HCEC 1CT (cell line): ENCODE results near the gene ADGRV1.
A peak's percentile ranks its signal among the peaks of the same experiment; 100 is the strongest.

ENCODE experiments used
- DNase-seq: peaks from one replicate; pipeline ENCODE4 v3.0.0-alpha.2; 2017

The ADGRV1 gene, protein sequence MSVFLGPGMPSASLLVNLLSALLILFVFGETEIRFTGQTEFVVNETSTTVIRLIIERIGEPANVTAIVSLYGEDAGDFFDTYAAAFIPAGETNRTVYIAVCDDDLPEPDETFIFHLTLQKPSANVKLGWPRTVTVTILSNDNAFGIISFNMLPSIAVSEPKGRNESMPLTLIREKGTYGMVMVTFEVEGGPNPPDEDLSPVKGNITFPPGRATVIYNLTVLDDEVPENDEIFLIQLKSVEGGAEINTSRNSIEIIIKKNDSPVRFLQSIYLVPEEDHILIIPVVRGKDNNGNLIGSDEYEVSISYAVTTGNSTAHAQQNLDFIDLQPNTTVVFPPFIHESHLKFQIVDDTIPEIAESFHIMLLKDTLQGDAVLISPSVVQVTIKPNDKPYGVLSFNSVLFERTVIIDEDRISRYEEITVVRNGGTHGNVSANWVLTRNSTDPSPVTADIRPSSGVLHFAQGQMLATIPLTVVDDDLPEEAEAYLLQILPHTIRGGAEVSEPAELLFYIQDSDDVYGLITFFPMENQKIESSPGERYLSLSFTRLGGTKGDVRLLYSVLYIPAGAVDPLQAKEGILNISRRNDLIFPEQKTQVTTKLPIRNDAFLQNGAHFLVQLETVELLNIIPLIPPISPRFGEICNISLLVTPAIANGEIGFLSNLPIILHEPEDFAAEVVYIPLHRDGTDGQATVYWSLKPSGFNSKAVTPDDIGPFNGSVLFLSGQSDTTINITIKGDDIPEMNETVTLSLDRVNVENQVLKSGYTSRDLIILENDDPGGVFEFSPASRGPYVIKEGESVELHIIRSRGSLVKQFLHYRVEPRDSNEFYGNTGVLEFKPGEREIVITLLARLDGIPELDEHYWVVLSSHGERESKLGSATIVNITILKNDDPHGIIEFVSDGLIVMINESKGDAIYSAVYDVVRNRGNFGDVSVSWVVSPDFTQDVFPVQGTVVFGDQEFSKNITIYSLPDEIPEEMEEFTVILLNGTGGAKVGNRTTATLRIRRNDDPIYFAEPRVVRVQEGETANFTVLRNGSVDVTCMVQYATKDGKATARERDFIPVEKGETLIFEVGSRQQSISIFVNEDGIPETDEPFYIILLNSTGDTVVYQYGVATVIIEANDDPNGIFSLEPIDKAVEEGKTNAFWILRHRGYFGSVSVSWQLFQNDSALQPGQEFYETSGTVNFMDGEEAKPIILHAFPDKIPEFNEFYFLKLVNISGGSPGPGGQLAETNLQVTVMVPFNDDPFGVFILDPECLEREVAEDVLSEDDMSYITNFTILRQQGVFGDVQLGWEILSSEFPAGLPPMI (N-terminal part only)

DNA sequence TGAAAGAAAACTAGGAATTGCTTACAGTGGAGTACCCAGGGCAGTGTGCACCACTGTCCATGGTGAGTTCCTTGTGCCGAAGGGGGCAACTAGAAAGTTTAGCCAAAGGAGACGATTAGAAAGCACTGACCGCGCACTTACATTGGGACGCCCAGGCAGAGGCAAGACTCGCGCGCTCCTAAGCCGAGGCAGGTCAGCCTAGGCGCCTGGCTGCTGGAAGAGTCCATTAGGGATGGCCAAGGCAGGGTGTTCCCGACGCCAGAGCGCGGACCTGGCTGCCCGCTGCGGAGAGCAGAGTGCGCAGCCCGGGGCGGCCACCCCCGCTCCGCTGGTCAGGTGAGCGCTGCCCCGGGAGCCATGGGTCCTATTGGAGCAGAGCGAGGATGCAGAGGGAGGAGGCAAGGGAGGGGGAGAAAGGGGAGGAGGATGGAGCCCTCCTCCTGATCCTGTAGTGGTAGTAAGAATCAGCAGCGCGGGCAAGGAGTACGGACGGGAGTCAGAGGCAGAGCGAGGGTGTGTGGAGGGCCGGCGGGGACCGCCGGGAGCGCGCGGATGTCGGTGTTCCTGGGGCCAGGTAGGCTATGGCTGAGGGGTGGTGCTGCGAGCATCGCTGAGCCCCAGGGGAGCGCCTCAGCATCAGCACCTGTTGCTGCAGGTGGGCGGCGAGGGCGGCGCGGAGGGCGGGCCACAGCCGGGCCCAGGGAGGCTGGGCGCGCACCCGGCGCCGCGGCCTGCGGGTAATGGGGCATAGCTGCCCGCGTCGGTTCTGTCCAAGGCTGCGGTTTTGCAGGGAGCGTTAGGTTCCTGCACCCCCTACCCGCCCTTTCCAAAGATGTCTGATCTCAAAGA, at the start of gene ADGRV1:
Gene ADGRV1, plus strand, starts transcription at position 454 of the 849 bp plus-strand sequence. Its CDS starts 99 bp downstream, at position 553.
- DNase-seq = no peak

DNA sequence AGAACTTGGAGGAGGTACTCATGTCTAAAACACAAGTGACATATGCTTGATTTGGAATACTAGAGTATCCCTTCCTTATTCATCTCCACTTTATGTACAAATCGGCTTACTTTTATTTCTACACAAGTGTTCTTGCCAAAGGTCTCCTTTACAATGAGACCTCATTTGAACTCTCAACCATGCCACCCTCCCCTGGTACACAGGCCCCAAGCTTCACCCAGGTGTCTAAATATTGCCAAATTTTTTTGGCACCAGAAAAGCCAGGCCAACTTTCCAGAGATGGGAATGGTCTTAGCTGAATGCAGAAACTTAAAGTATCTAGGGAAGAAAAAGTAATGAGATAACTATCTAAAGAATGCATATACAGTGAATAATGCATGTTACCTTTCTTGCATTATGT, 48.2 kb upstream of the ADGRV1 start:
- DNase-seq = no peak

DNA sequence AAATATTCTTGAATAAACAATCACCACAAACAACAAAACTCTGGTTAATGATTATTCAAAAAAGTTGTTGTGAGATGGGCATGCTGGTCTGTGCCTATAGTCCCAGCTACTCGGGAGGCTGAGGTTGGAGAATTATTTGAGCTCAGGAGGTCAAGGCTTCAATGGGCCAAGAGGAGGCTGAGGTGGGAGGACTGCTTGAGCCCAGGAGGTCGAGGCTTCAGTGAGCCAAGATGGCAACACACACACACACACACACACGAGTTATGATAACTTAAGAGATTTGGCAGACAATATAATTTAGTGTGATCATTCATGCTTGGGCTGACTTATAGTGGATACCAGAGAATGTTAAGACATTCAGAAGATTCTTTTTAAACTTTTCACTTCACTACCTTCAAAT, 44.1 kb upstream of the ADGRV1 start:
- no peak for DNase-seq

DNA sequence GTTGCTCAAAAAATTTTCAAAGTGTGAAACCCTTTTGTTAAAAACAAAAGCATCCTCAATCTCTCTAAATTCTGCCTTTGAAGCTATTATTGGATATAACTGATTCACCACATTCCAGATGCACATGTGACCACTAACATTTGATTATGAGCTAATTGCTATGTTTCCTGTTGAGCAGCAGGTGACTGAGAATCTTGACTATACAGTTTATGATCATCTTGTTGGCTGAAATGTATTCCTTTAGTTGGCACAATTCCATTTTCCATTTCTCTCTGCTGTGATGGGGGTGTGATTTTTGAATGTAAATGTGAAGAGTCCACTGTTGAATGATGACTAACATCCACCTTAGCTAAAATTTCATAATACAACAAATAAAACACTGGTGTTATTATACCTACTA, 39.9 kb upstream of the ADGRV1 start:
- peak; percentile 74 for DNase-seq

DNA sequence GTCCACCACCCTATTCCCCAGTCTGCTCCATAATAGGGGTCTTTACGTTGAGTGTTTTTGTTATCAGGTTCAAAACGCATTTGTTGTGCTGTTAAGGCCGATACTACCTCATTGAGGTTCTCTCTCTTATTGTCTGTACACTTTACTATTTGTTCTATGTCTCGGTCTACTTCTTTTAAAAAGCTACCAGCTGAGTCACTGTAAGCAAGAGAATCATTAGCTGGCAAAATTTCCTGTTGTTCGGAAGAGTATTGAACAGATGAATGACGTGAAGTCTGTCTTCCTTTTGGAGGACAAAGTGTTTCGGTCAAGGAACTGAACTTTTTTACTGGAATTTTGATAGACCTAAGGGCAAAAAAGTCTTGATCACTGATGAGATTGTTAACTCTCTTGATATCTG, 39.5 kb upstream of the ADGRV1 start:
- no peak for DNase-seq

DNA sequence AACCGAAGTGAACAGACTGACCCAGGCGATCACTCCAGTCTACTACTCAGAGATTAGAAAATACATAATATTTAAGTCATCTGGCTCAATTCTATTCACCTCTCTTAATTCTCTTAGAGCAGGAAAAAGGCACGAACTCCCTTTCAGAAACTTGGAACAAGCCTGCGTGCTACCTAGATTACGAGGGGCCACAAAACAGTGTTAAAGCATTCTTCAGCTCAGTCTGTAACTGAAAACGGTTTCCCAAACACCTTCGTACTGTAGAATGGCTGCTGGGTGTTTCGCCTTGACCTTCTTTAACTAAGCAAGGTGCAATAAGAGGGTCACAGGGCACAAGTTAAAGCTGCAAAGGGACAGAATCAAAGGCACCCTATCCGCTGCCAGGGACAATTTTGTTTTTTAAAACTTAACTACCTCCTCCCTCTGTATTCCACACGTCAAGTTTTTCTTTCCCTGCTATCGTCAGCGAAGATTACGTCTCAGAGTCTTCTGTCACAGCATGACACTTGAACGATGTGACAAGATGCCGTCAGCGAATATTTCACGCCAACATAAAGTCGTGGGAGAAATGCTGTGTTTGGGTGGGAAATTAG, 29.9 kb upstream of the ADGRV1 start:
- no peak for DNase-seq

DNA sequence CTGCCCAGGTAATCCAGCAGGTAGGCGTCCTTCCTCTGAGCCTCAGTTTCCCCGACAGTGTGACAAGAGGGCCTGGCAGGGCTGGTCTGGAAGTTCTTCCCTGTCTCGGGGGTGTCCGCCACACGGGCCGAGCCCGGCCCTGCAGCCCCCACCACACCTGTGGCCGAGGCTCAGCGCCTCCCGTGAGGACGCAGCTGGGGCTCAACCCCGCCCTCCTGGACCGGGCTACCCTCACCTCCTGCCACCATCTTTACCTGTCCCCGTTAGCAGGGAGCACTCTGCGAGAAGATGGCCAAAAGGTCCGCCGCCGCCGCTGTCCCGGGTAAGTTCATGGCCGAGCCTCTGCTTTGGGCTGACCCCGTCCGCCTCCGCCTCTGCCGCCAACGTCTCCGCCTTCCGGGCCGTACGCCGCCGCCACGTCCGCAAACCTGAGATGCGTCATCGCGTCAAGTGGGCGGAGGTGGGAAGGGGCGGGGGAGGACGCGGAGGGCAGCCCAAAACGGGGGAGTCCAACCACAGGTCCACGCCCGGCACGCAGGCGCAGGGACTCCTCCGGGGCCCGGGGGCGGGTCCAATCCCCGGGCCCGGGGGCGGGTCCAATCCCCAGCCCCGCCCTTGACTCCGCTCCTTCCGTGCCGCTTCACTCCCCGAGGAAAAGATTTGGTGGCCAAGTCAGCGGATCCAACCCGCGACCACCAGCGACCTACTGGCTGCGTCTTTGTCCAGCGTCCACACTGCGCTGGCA, 29.2 kb upstream of the ADGRV1 start, which contains the start of gene LYSMD3:
Gene LYSMD3, minus strand, starts transcription at position 391 of the 745 bp plus-strand sequence. CDS start 4,295 bp downstream, outside the sequence.
- DNase-seq = peak; percentile 98

DNA sequence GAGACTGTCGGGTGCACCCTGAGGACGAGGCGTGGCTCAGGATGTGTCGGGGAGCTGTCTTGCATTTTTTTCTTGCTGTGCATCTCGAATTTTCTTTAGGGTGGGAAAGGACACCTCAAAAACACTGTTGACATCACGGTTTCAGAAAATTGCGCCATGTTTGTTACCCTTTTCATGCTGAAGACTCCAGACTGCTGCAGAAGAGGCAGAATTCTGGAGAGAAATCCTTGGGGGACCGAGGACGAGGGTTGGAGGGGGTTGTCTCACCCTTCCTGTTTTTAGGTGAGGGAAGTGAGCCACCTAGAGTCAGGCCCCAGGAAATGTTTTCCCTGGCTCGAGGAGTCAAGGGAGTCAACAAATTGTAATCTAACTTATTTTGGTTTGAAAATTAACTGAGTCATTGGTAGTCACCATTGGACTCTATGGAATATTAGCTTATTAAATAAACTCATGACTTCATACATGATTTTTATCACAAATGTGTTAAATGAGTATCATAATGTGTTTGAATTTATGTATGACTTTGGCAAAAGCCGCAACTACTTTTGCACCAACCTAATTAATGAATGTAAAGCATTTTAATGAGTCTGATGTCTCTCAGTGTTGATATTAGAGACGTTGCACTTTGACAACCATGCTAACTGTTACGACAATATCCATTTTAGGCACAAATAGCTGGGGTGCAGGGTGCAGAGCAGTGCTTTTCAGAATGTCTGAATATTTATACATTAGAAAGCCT, 28.5 kb upstream of the ADGRV1 start:
- DNase-seq = peak; percentile 80

DNA sequence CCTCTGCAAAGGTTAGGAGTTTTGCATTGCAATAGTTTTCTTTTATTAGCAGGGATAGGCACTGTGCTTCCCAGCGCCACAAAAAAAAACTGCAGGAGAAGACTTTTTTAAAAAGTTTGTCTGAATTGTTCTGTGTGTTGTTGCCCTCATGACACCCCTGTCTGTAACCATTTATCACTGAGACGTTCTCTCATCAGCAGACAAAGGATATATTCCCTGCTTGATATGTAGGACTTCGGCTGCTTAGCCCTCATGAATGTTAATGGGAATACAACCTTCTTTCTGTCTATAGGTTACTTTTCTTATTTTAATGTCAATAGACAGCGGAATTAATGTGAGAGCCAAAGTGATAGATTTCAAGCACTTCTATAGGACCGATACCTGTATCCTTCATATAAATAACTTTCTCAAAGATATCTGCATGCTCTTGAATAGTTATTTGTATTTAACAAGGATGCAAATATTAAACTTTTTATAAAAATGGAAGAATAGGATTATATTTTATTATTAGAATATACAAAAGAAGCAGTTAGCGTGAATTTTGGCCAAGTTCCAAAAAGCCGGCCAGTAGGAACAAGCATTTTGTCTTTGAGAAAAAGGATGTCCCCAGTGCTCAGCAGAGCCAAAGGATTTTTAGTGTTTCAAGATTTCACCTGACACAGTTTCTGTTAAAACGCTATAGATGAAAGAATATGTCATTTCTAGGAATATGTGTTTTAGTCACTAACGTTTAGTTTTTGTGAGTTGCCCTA, 27.7 kb upstream of the ADGRV1 start:
- DNase-seq = no peak

DNA sequence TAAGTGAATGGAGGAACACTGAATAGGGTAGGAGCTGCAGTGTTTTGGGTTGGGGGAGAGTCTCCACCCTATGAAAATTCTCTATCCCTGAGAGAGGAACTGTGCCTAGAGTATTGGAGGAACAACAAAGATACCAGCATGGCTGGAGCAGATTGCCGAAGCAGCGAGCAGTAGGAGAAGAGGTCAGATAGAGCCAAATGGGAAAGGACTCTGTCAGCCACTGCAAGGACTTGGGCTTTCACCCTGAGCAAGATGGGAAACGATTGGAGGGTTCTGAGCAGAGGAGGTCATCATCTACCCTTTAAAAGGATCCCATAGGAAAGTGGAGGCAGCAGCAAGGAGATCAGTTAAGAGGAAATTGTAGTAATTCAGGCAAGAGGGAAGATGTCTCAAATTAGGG, 24.8 kb upstream of the ADGRV1 start:
- DNase-seq = no peak

DNA sequence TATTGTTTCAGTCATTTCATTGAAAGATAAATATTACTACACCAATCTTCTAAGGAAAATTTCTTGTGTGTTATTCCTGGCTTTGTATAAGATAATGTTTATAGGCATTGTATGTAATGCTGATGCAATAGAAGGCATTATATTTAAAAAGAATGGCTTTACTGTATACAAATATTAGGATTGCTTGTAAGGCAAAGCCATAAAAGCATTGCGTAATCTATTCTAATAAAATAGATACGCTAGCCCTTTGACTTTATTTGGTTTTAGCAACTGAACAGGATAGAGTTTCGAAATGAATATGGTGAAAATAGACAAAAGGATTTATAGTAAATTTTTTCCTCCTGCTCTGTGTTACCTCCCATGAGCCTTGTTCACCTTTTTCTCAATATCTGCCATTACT, 23.7 kb upstream of the ADGRV1 start:
- DNase-seq = no peak

DNA sequence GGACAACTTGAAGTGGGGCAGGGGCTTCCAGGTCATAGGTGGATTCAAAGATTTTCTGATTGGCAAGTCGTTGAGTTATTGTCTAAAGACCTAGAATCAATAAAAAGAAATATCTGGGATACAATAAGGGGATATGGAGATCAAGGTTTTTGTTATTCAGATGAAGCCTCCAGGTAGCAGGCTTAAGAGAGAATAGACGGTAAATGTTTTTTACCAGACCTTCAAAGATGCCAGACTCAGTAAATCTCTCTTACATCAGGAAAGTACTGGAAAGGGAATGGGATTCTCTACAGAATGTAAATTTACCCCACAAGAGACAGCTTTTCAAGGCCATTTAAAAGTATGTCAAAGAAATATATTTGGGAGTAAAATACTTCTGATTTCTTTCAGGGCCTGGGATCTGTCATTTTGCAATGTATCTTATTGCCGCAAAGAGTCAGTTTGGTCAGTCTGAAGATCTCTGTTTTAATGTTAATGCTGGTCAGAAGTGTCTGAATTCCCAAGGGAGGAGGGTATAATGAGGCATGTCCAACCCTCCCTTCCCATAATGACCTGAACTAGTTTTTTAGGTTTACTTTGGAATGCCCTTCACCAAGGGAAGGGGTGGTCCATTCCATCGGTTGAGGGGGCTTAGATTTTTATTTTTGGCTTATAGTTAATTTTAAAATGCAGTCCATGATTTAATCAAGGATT, 15.6 kb upstream of the ADGRV1 start:
- no peak for DNase-seq

DNA sequence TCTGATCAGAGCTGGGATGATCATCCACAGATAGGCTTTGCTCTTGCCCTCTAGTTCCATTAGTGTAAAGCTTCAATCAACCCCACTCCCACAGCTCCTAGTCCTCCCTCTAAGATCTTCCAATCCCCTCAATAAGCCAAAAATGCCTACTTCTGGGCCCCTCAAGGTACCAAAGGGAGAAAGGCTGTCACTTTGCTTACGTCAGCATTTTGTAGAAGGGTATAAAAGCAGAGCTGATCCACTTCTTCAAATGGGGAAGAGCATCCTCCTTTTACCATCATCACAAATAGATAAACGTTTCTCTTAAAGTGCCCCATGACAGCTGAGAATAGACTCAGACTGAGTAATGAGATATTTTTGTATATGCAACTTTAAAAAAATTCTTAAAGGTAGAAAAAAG, 13.1 kb upstream of the ADGRV1 start:
- no peak for DNase-seq

DNA sequence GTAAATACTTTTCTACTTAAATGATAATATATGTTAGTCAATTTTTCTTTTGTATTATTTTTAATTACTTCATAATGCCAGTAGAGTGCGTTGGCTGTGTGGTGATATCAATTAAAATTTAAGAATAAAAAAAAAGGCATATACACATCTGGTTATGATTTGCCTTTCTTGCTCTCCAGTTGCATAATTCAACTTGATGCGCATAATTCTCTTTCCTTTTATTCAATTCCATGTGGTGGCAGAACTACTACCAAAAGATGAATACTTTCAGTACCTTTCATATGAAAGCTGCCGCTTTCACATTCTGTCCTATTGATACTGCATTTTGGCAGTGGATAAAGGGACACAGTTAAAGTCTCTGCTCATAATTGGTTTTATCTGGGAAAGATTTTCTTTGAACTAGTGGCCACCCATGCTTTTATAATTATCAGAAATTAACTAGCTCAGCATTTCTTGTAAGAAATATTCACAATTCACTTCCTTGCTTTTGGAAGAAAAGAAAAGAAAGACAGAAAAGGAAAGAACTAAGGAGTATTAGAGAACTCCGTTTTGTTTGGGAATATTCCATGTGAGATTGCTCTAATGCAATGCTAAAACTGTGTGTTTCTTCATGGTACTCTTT, 12.3 kb upstream of the ADGRV1 start:
- no peak for DNase-seq

DNA sequence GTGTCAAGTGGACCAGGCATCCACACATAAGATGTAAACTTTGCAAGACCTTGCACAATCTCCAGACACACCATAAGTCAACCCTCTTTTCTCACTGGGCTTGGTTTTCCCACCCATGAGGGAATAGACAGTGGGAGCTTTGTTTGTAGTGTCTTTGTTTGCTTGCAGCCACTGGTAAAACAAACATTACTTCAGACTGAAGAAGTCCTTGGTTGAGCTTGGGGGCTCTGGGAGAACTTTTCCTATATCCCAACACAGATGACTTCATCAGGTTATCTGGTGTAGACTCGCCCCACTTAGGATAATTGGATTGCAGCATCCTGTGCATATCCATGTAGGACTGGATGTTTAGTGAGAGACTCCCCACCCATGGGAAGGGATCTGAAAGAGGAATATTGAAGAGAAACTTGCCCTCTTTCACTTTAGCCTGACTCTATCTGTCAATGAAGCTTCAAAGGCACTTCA, 11.5 kb upstream of the ADGRV1 start:
- DNase-seq = no peak

DNA sequence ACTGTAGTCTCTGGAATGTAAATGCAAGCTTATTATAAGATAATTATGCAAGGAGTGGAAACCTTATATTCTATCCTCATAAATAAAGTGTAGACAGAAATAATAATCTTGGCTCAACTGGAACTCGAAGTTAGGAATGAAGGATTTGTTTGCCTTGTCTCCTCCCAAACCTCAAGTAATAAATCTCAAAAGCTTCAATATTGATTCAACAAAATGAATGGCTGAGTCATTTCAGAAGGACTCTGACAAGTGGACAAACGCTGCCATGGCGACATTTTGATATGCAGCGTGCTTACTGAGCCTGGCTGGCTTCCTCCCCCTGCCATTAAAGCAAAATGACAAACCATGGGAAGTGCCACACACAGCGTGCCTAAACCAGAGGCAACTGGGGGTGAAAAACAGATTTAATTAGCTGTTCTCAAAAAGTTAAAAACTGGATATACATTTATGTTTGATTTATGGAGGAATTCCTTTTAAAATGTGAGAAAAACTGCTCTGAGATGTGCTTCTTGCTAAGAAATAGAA, 10.5 kb upstream of the ADGRV1 start:
- no peak for DNase-seq

DNA sequence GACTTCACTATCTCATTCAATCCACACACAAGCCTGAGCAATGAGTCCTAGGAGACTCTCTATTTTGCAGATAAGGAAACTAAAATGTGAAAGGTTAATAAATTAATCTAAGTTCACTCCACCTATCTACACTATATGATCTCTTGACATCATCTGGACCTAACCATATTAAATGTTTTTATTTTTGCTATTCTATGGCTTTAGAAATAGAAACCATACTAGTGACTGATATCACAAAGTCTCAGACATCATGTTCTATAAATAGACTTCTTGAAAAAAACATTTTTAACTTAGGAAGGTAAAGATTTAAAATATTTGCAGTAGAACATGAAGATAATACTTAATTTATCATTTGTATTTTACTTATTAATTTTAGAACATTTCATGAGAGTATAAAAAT, 9.4 kb upstream of the ADGRV1 start:
- no peak for DNase-seq
